ENCODE results near the gene BLOC1S6. TPM values are rescaled to one million over a fixed set of nuclear protein-coding genes. Genes with fewer than 3 reads are reported as not detected.

Gene BLOC1S6
- total RNA-seq, 4 donors from 2014 or later, result 35.6 to 70.8 (median 52.5) TPM

DNA sequence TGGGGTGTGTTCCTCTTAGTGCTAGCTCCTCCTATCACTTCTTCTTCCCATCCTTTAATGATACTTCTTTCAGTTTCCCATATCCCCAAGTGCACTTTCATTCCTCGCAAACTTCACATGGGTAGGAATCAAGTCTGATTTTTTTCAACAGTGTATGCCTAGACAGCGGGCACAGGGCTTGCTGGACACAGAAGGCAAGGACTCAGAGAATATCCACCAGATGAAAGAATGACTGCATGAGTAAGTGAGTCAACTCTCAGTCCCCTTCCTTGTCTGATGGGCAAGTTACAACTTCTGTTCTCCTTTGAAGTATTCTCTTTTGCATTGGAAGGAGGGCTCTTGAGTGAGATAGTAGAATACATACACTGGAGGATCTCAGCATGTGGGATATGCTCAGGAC, 44.6 kb downstream of the BLOC1S6 start:
- Histone ChIP-seq H3K4me1 (peaks cover 0 to 18% (median 12%) of the 10 kb centered on the region in 4 donors), H3K4me3 (peak overlapping the region in 1 of 4 donors; percentile 25), H3K36me3 (no peaks in the 10 kb centered on the region), H3K9me3 (peaks cover 0 to 7% (median 0%) of the 10 kb centered on the region in 4 donors), H3K27me3 (no peaks in the 10 kb centered on the region), H3K27ac (peak overlapping the region in 3 of 4 donors; percentile 38 to 52 (median 45))
- TF ChIP-seq, protein P1, sequence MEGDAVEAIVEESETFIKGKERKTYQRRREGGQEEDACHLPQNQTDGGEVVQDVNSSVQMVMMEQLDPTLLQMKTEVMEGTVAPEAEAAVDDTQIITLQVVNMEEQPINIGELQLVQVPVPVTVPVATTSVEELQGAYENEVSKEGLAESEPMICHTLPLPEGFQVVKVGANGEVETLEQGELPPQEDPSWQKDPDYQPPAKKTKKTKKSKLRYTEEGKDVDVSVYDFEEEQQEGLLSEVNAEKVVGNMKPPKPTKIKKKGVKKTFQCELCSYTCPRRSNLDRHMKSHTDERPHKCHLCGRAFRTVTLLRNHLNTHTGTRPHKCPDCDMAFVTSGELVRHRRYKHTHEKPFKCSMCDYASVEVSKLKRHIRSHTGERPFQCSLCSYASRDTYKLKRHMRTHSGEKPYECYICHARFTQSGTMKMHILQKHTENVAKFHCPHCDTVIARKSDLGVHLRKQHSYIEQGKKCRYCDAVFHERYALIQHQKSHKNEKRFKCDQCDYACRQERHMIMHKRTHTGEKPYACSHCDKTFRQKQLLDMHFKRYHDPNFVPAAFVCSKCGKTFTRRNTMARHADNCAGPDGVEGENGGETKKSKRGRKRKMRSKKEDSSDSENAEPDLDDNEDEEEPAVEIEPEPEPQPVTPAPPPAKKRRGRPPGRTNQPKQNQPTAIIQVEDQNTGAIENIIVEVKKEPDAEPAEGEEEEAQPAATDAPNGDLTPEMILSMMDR (IDR thresholded peaks at IDR 0.05), result no peak
- TF ChIP-seq POLR2A (IDR thresholded peaks at IDR 0.05) (no peak), EP300 (IDR thresholded peaks at IDR 0.05) (no peak)
- 59 to 64% methylated on average over 2 of the region's 2 CpGs for WGBS, 2 donors
- no peak for DNase-seq (ENCODE audit: low spot score in 2 of 2)

DNA sequence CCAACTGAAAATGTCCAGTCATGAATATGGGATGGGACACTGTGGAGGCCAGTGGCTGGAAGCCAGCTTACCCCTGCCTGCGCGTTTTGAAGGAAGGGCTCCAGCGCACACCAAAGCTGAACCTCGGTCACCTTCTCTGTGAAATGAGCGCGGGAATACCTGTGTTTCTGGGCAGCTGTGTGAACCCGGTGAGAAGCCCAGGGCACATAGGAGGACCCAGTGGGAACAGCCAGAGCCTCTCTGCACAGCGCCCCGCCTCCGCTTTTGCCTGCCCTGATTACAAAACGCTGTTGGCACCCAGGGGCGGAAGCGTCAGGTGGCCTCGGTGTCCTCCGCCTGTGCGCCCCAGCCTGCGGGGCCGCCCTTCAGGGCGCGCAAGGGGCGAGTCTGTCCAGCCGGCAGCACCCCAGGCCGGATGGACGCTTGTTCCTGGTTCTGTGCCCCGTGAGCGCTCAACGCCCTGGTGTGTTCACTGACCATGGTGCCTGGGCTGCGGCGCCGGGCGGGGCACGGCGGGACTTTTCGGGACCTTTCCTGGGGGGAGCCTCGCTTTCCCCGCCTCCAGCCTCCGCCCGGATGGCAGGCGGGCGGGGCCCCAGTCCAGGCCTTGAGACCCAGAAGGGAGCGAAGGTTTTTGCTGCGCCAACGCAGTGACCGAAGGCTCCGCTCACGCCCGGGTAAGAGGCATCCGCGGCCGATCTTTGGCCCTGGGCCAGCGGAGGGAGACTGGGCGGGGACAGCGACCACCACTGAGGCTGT, 47.4 kb downstream of the BLOC1S6 start, which contains the start of gene SQOR:
Gene SQOR (plus strand): TSS at position 598 of the 759 bp plus-strand sequence. CDS start 23,895 bp downstream, outside the sequence.
- Histone ChIP-seq H3K27me3 (no peaks in the 10 kb centered on the region), H3K36me3 (no peaks in the 10 kb centered on the region), H3K9me3 (no peaks in the 10 kb centered on the region), H3K4me1 (peaks cover 0 to 47% (median 22%) of the 10 kb centered on the region in 4 donors), H3K4me3 (peak within 1 kb of the TSS; percentile 66 to 73 (median 69)), H3K27ac (peak within 1 kb of the TSS; percentile 81 to 92 (median 87))
- TF ChIP-seq EP300 (IDR thresholded peaks at IDR 0.05) (peak; percentile 23 to 87), POLR2A (IDR thresholded peaks at IDR 0.05) (peak; percentile 29 to 74)
- TF ChIP-seq, protein P1 (IDR thresholded peaks at IDR 0.05), result no peak
- peak; percentile 67 to 68 for DNase-seq (ENCODE audit: low spot score in 2 of 2)
- WGBS, 2 donors, result 3% methylated on average over 27 to 41 of the region's 53 CpGs

DNA sequence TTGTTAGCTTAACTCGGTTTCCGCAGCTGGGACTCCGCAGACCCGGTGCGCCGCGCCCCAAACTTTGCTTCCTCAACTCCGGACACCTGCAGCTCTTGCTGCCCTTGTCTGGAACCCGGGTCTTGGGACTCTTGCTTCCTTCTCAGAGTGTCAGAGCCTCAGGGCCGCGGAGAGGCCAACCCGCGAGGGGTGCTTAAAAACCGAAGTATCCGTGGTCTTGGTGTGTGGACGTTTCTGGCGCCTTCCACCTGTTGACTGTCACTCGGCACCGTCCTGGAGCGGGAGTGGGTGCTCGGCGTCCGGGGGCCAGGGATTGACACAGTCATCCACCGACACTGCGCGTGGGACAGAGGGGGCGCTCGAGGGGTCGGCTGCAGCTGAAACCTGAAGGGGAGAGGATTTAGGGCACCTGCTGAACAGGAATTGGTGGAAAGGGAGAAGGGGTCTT, 48.0 kb downstream of the BLOC1S6 start:
- DNase-seq (ENCODE audit: low spot score in 2 of 2), result peak; percentile 38 to 46
- Histone ChIP-seq H3K9me3 (no peaks in the 10 kb centered on the region), H3K27me3 (no peaks in the 10 kb centered on the region), H3K36me3 (no peaks in the 10 kb centered on the region), H3K4me1 (peaks cover 0 to 52% (median 25%) of the 10 kb centered on the region in 4 donors), H3K4me3 (peak overlapping the region; percentile 66 to 73 (median 69)), H3K27ac (peak overlapping the region; percentile 81 to 92 (median 87))
- TF ChIP-seq, protein P1 (IDR thresholded peaks at IDR 0.05), result peak; percentile 24 to 42 (median 29)
- TF ChIP-seq POLR2A (IDR thresholded peaks at IDR 0.05), result no peak
- 0 to 1% methylated on average over 29 of the region's 29 CpGs for WGBS, 2 donors

DNA sequence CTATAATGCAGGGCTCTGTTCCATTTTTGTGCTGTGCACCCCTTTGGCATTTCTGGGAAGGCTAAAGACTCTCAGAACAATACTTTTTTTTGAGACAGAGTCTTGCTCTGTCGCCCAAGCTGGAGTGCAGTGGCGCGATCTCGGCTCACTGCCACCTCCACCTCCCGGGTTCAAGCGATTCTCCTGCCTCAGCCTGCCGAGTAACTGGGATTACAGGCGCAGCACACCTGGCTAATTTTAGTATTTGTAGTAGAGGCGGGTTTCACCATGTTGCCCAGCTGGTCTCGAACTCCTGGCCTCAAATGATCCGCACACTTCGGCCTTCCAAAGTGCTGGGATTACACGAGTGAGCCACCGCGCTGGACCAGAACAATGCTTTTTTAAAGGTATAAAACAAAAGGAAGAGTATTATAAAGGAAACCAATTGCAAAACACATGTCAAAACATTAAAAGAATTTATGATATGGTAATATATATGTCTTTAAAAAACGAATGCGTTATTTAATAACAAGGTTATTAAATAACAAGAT, 48.6 kb downstream of the BLOC1S6 start:
- no peak for DNase-seq (ENCODE audit: low spot score in 2 of 2)
- Histone ChIP-seq H3K9me3 (no peaks in the 10 kb centered on the region), H3K27me3 (no peaks in the 10 kb centered on the region), H3K27ac (peak overlapping the region; percentile 81 to 92 (median 87)), H3K4me3 (peak overlapping the region; percentile 66 to 73 (median 69)), H3K36me3 (no peaks in the 10 kb centered on the region), H3K4me1 (peaks cover 0 to 58% (median 29%) of the 10 kb centered on the region in 4 donors)
- TF ChIP-seq EP300 (IDR thresholded peaks at IDR 0.05), result no peak
- TF ChIP-seq, protein P1 (IDR thresholded peaks at IDR 0.05), result no peak
- no peak for TF ChIP-seq POLR2A (IDR thresholded peaks at IDR 0.05)
- WGBS, 2 donors, result 50 to 63% methylated on average over 17 of the region's 17 CpGs

DNA sequence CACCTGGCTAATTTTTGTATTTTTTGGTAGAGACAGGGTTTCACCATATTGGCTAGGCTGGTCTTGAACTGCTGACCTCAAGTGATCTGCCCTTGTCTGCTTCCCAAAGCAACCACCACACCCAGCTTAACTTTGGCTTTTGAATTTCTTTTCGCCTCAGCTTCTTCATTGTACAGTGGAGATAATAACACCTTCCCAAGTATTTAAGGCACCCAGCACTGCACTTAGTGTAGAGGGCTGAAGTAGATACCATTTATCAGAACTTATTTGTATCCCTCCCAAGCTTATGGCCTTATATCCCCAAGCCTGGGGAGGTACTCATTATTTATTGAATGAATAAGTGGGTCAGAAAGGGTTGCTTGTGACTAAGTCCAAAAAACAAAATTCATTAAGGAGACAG, 50.0 kb downstream of the BLOC1S6 start:
- Histone ChIP-seq H3K36me3 (no peaks in the 10 kb centered on the region), H3K4me1 (peaks cover 0 to 71% (median 39%) of the 10 kb centered on the region in 4 donors), H3K27me3 (no peaks in the 10 kb centered on the region), H3K4me3 (peak overlapping the region in 2 of 4 donors; percentile 28 to 31), H3K27ac (peak overlapping the region; percentile 50 to 90 (median 86)), H3K9me3 (no peaks in the 10 kb centered on the region)
- WGBS, 2 donors, result 74 to 91% methylated on average over 1 of the region's 1 CpG
- TF ChIP-seq EP300 (IDR thresholded peaks at IDR 0.05) (no peak), POLR2A (IDR thresholded peaks at IDR 0.05) (no peak)
- TF ChIP-seq, protein P1 (IDR thresholded peaks at IDR 0.05), result no peak
- DNase-seq (ENCODE audit: low spot score in 2 of 2), result no peak
